ENCODE data around the gene KLHDC8B. TPM values are rescaled to one million over a fixed set of nuclear protein-coding genes. Genes with fewer than 3 reads are reported as not detected.

KLHDC8B gene
- total and polyA plus RNA-seq, 9 of the 15 experiments (the other 6 are each of a cell fraction or from before 2014, with no cell fraction given): 6.9 to 34.8 (median 25.2) TPM

DNA sequence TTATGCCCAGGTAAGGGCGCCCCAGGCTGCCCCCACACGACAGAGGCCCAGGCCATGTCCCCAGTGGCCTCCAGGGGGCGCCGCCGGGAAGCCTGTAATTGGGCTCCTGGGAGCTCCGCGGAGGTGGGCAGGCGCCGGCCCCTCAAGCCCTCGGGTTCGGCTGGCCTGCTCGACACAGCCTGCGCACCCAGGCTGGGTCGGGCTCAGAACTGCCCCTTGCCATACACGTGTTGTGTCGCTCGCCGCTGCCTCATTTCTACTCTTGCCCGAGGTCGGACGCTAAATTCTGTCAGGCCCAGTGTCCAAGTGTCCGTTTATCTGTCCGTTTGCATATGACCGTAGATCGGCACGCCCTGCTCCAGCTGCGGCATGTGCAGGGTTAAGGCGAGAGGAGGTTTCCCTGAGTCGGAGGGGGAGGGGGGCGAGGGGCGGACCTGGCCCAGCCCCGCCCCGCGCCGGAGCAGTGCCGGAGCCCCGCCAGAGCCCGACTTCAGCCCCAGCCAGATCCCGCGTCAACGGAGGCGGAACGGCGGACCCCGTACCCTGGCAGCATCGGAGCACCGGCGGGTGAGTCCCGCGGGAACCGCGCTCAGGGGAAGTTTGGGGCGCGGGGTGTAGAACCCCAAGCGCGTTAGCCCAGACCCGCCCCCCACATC is at the start of gene KLHDC8B (continued):
- TF ChIP-seq TBP (optimal IDR thresholded peaks at IDR 0.05; ENCODE audit: low read depth, low read length) (peak; percentile 56), ZNF584 (CRISPR knock-in tag; IDR thresholded peaks at IDR 0.05; ENCODE audit: low read depth) (no peak), ATF1 (CRISPR knock-in tag; IDR thresholded peaks at IDR 0.05) (no peak), ATF1 (tag; IDR thresholded peaks at IDR 0.05) (peak; percentile 69), CCNT2 (IDR thresholded peaks at IDR 0.05; ENCODE audit: borderline replicate concordance, extremely low read depth, insufficient read length, low read depth, low read length) (peak; percentile 90), DPF2 (IDR thresholded peaks at IDR 0.05) (peak; percentile 71), ZNF436 (CRISPR knock-in tag; IDR thresholded peaks at IDR 0.05) (no peak), NCOA2 (IDR thresholded peaks at IDR 0.05; ENCODE audit: partially characterized antibody in 2 of 2) (no peak), NBN (IDR thresholded peaks at IDR 0.05; ENCODE audit: low read depth) (peak; percentile 87), LEF1 (IDR thresholded peaks at IDR 0.05) (peak; percentile 76), FOXA1 (IDR thresholded peaks at IDR 0.05; ENCODE audit: borderline replicate concordance) (no peak), RB1 (IDR thresholded peaks at IDR 0.05; ENCODE audit: low read depth) (peak; percentile 68), RCOR1 (IDR thresholded peaks at IDR 0.05; ENCODE audit: borderline replicate concordance in 1 of 2, low read depth in 2 of 2, low read length in 2 of 2) (0 out of 4 replicates have a peak, but pooled peaks of 1 of the 2 experiments have one; percentile 28), CBFA2T2 (conservative IDR thresholded peaks at IDR 0.05) (peak; percentile 84), SRSF3 (IDR thresholded peaks at IDR 0.05; ENCODE audit: insufficient read depth, low read length) (no peak), TEAD1 (CRISPR knock-in tag; IDR thresholded peaks at IDR 0.05) (peak in 1 of 2 experiments; percentile 47; a peak in 1 of 4 replicates)
- TF ChIP-seq, protein P1, sequence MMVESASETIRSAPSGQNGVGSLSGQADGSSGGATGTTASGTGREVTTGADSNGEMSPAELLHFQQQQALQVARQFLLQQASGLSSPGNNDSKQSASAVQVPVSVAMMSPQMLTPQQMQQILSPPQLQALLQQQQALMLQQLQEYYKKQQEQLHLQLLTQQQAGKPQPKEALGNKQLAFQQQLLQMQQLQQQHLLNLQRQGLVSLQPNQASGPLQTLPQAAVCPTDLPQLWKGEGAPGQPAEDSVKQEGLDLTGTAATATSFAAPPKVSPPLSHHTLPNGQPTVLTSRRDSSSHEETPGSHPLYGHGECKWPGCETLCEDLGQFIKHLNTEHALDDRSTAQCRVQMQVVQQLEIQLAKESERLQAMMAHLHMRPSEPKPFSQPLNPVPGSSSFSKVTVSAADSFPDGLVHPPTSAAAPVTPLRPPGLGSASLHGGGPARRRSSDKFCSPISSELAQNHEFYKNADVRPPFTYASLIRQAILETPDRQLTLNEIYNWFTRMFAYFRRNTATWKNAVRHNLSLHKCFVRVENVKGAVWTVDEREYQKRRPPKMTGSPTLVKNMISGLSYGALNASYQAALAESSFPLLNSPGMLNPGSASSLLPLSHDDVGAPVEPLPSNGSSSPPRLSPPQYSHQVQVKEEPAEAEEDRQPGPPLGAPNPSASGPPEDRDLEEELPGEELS (CRISPR knock-in tag; IDR thresholded peaks at IDR 0.05; ENCODE audit: borderline replicate concordance): no peak
- TF ChIP-seq, protein P2, sequence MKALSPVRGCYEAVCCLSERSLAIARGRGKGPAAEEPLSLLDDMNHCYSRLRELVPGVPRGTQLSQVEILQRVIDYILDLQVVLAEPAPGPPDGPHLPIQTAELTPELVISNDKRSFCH (CRISPR knock-in tag; IDR thresholded peaks at IDR 0.05): no peak
- TF ChIP-seq, protein P2 (tag; IDR thresholded peaks at IDR 0.05): 0 out of 2 replicates have a peak, but pooled peaks have one; percentile 70
- TF ChIP-seq, protein P3, sequence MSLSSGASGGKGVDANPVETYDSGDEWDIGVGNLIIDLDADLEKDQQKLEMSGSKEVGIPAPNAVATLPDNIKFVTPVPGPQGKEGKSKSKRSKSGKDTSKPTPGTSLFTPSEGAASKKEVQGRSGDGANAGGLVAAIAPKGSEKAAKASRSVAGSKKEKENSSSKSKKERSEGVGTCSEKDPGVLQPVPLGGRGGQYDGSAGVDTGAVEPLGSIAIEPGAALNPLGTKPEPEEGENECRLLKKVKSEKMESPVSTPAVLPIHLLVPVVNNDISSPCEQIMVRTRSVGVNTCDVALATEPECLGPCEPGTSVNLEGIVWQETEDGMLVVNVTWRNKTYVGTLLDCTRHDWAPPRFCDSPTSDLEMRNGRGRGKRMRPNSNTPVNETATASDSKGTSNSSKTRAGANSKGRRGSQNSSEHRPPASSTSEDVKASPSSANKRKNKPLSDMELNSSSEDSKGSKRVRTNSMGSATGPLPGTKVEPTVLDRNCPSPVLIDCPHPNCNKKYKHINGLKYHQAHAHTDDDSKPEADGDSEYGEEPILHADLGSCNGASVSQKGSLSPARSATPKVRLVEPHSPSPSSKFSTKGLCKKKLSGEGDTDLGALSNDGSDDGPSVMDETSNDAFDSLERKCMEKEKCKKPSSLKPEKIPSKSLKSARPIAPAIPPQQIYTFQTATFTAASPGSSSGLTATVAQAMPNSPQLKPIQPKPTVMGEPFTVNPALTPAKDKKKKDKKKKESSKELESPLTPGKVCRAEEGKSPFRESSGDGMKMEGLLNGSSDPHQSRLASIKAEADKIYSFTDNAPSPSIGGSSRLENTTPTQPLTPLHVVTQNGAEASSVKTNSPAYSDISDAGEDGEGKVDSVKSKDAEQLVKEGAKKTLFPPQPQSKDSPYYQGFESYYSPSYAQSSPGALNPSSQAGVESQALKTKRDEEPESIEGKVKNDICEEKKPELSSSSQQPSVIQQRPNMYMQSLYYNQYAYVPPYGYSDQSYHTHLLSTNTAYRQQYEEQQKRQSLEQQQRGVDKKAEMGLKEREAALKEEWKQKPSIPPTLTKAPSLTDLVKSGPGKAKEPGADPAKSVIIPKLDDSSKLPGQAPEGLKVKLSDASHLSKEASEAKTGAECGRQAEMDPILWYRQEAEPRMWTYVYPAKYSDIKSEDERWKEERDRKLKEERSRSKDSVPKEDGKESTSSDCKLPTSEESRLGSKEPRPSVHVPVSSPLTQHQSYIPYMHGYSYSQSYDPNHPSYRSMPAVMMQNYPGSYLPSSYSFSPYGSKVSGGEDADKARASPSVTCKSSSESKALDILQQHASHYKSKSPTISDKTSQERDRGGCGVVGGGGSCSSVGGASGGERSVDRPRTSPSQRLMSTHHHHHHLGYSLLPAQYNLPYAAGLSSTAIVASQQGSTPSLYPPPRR (CRISPR knock-in tag; IDR thresholded peaks at IDR 0.05; ENCODE audit: borderline replicate concordance): 0 out of 2 replicates have a peak, but pooled peaks have one; percentile 13
- TF ChIP-seq, protein P4, sequence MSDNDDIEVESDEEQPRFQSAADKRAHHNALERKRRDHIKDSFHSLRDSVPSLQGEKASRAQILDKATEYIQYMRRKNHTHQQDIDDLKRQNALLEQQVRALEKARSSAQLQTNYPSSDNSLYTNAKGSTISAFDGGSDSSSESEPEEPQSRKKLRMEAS (CRISPR knock-in tag; IDR thresholded peaks at IDR 0.05): peak; percentile 86

All from K562 (cell line).